ENCODE results near the gene SHISA8.
"Not testable (repeated sequence)": the region's sequence is repeated elsewhere in the genome, so short reads cannot be mapped to it uniquely, and the experiment has no call there.

SHISA8 gene

GRCh38 chr22:41898645-41899044, 16.2 kb downstream of the SHISA8 start:
- no peak for DNase-seq

- no peak for DNase-seq
These were observed 21.1 kb downstream of the SHISA8 start for GRCh38 chr22:41893591-41894375.

GRCh38 chr22:41892721-41893120, 22.2 kb downstream of the SHISA8 start:
- DNase-seq: no peak

- DNase-seq: no peak
These were observed 23.5 kb downstream of the SHISA8 start for GRCh38 chr22:41891407-41891806.

- DNase-seq: no peak
These were observed 26.2 kb downstream of the SHISA8 start for GRCh38 chr22:41888627-41889200.

GRCh38 chr22:41885516-41885915, 29.4 kb downstream of the SHISA8 start:
- no peak for DNase-seq

- no peak for DNase-seq
These were observed 29.8 kb downstream of the SHISA8 start for GRCh38 chr22:41885116-41885515.

- DNase-seq: no peak
These were observed 31.5 kb downstream of the SHISA8 start for GRCh38 chr22:41883400-41883799.

GRCh38 chr22:41880653-41881052, 34.2 kb downstream of the SHISA8 start:
- no peak for DNase-seq

GRCh38 chr22:41876675-41877074, 38.2 kb downstream of the SHISA8 start:
- no peak for DNase-seq

GRCh38 chr22:41876275-41876674, 38.6 kb downstream of the SHISA8 start:
- no peak for DNase-seq

- no peak for DNase-seq
These were observed 39.2 kb downstream of the SHISA8 start for GRCh38 chr22:41875531-41876270.

GRCh38 chr22:41874090-41874489, 40.8 kb downstream of the SHISA8 start:
- no peak for DNase-seq

GRCh38 chr22:41873391-41873790, 41.5 kb downstream of the SHISA8 start:
- DNase-seq: no peak

GRCh38 chr22:41870786-41871185, 44.1 kb downstream of the SHISA8 start:
- no peak for DNase-seq

- not testable (repeated sequence) for DNase-seq
These were observed 44.8 kb downstream of the SHISA8 start for GRCh38 chr22:41870081-41870480.

- no peak for DNase-seq
These were observed 46.3 kb downstream of the SHISA8 start for GRCh38 chr22:41868556-41868955.

- no peak for DNase-seq
These were observed 51.4 kb downstream of the SHISA8 start for GRCh38 chr22:41863472-41863871.

GRCh38 chr22:41862530-41863266, 52.2 kb downstream of the SHISA8 start:
- no peak for DNase-seq

GRCh38 chr22:41862160-41862529, 52.7 kb downstream of the SHISA8 start:
- DNase-seq: no peak
